Testis (tissue), 3 donors: Measurements from ENCODE around the gene SYNE1. TPM values are rescaled to one million over a fixed set of nuclear protein-coding genes. Genes with fewer than 3 reads are reported as not detected.

Experiments
- DNase-seq: peaks from one replicate; pipeline ENCODE4 v3.0.0-alpha.2; 2019
- H3K27ac ChIP-seq, 2 donors: fragments of 200-600 bp; sonication (generic); one replicate each; pipeline ENCODE4 v1.5.1; 2019
- H3K27me3 ChIP-seq: fragments of 200-600 bp; sonication (generic); one replicate; pipeline ENCODE4 v1.5.1; 2019
- H3K36me3 ChIP-seq: fragments of 200-600 bp; sonication (generic); one replicate; pipeline ENCODE4 v1.5.1; 2017; ENCODE audit warnings: low read depth; ENCODE audit errors: missing control alignments
- H3K4me1 ChIP-seq: fragments of 200-600 bp; sonication (generic); one replicate; pipeline ENCODE4 v1.5.1; 2019
- H3K4me3 ChIP-seq, 2 donors: fragments of 200-600 bp; sonication (generic); one replicate each; pipeline ENCODE4 v1.5.1; 2017 to 2019
- H3K9me3 ChIP-seq: fragments of 200-600 bp; sonication (generic); one replicate; pipeline ENCODE4 v1.5.1; 2017
- POLR2A ChIP-seq: fragments of 450-650 bp; IDR thresholded peaks from one replicate; pipeline ENCODE4 v1.6.1; 2017; ENCODE audit warnings: antibody characterized with exemption, mild to moderate bottlenecking, moderate library complexity
- WGBS, 2 donors: methylation state at CpG; one replicate each; pipeline ENCODE4 v1.1.5; 2018; 5-methylcytosine and 5-hydroxymethylcytosine counted together
- intact Hi-C: fragments of 100-400 bp; cut with DNase I; formaldehyde crosslinking; loops from one replicate; pipeline ENCODE4 v1.15.1; 2023; ENCODE audit warnings: low total_unique reads
- polyA plus RNA-seq: library from polyadenylated mRNA; stranded (reverse); fragments of 350-450 nt; fragmentation: Illumina TruSeq; extraction: RNeasy Lipid Tissue Mini Kit (QIAGEN cat#74804); gene quantifications from one replicate; pipeline ENCODE4 v1.2.3, GENCODE V29; 2014; ENCODE audit warnings: low read depth, low replicate concordance; ENCODE audit not compliant: insufficient read depth
- total RNA-seq, 2 donors: library from RNA; depleted of rRNA; stranded (reverse); fragments of >200 nt; gene quantifications; one replicate each; pipeline ENCODE4 v1.2.3, GENCODE V29; 2016
- TF ChIP-seq, protein P1 (sequence below), 3 experiments: fragments of 450-650 bp in 2 of 3; fragments of 200-600 bp in 1 of 3; sonication (generic) in 1 of 3; IDR thresholded peaks; one replicate each; pipeline ENCODE4 v1.5.1; 2016 to 2019; ENCODE audit warnings: antibody characterized with exemption in 3 of 3, mild to moderate bottlenecking in 2 of 3, moderate library complexity in 1 of 3

SYNE1 gene
- total and polyA plus RNA-seq, 3 donors from 2014 or later = 57.2 to 255 (median 228) TPM

DNA sequence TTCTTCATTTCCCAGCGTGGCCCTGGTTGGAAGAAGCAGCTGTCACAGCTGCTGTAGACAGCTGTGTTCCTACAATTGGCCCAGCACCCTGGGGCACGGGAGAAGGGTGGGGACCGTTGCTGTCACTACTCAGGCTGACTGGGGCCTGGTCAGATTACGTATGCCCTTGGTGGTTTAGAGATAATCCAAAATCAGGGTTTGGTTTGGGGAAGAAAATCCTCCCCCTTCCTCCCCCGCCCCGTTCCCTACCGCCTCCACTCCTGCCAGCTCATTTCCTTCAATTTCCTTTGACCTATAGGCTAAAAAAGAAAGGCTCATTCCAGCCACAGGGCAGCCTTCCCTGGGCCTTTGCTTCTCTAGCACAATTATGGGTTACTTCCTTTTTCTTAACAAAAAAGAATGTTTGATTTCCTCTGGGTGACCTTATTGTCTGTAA lies 537.0 kb downstream of the SYNE1 start:
- DNase-seq = no peak
- H3K9me3 ChIP-seq = no peaks in the 10 kb centered on the region
- intact Hi-C loops = no loop called here
- 59 to 73% methylated on average over 4 to 7 of the region's 7 CpGs for WGBS, 2 donors
- H3K27ac ChIP-seq = no peak overlapping the region
- H3K27me3 ChIP-seq = no peaks in the 10 kb centered on the region
- TF ChIP-seq POLR2A = no peak
- TF ChIP-seq, protein P1, sequence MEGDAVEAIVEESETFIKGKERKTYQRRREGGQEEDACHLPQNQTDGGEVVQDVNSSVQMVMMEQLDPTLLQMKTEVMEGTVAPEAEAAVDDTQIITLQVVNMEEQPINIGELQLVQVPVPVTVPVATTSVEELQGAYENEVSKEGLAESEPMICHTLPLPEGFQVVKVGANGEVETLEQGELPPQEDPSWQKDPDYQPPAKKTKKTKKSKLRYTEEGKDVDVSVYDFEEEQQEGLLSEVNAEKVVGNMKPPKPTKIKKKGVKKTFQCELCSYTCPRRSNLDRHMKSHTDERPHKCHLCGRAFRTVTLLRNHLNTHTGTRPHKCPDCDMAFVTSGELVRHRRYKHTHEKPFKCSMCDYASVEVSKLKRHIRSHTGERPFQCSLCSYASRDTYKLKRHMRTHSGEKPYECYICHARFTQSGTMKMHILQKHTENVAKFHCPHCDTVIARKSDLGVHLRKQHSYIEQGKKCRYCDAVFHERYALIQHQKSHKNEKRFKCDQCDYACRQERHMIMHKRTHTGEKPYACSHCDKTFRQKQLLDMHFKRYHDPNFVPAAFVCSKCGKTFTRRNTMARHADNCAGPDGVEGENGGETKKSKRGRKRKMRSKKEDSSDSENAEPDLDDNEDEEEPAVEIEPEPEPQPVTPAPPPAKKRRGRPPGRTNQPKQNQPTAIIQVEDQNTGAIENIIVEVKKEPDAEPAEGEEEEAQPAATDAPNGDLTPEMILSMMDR (IDR thresholded peaks at IDR 0.05) = no peak
- no peaks in the 10 kb centered on the region for H3K36me3 ChIP-seq
- no peak overlapping the region for H3K4me3 ChIP-seq
- no peaks in the 10 kb centered on the region for H3K4me1 ChIP-seq

DNA sequence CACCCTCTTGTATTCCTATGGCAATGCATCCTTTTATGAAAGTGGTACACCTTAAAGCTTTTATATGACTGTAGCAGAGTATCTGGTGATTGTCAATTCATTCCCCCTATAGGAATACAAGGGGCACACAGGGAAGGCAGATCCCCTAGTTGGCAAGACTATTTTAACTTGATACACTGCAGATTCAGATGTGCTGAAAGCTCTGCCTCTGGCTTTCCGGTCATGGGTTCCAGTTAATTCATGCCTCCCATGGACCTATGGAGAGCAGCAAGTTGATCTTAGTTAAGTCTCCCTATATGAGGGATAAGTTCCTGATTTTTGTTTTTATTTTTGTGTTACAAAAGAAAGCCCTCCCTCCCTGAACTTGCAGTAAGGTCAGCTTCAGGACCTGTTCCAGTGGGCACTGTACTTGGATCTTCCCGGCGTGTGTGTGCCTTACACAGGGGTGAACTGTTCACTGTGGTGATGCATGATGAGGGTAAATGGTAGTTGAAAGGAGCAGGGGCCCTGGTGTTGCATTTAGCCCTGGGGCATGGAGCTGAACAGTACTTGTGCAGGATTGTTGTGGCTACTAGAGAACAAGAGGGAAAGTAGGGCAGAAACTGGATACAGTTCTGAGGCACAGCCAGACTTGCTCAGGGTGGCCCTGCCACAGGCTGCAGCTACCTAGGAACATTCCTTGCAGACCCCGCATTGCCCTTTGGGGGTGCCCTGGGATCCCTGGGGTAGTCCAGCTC lies 537.5 kb downstream of the SYNE1 start:
- Histone ChIP-seq H3K27ac (no peak overlapping the region), H3K4me1 (no peaks in the 10 kb centered on the region), H3K27me3 (no peaks in the 10 kb centered on the region), H3K36me3 (no peaks in the 10 kb centered on the region), H3K4me3 (no peak overlapping the region), H3K9me3 (no peaks in the 10 kb centered on the region)
- intact Hi-C loops = no loop called here
- TF ChIP-seq POLR2A = no peak
- TF ChIP-seq, protein P1 (IDR thresholded peaks at IDR 0.05) = no peak
- 90 to 93% methylated on average over 4 of the region's 4 CpGs for WGBS, 2 donors
- DNase-seq = no peak

DNA sequence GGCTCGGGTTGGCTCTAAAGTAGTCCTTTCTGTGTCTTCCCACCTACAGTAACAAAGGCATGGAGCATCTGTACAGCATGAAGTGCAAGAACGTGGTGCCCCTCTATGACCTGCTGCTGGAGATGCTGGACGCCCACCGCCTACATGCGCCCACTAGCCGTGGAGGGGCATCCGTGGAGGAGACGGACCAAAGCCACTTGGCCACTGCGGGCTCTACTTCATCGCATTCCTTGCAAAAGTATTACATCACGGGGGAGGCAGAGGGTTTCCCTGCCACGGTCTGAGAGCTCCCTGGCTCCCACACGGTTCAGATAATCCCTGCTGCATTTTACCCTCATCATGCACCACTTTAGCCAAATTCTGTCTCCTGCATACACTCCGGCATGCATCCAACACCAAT lies 538.5 kb downstream of the SYNE1 start:
- no peaks in the 10 kb centered on the region for H3K4me1 ChIP-seq
- no peak for DNase-seq
- 83 to 89% methylated on average over 14 of the region's 14 CpGs for WGBS, 2 donors
- no peak overlapping the region for H3K27ac ChIP-seq
- H3K9me3 ChIP-seq = no peaks in the 10 kb centered on the region
- intact Hi-C loops = no loop called here
- TF ChIP-seq, protein P1 (IDR thresholded peaks at IDR 0.05) = no peak
- TF ChIP-seq POLR2A = no peak
- no peaks in the 10 kb centered on the region for H3K27me3 ChIP-seq
- H3K4me3 ChIP-seq = no peak overlapping the region
- H3K36me3 ChIP-seq = no peaks in the 10 kb centered on the region

DNA sequence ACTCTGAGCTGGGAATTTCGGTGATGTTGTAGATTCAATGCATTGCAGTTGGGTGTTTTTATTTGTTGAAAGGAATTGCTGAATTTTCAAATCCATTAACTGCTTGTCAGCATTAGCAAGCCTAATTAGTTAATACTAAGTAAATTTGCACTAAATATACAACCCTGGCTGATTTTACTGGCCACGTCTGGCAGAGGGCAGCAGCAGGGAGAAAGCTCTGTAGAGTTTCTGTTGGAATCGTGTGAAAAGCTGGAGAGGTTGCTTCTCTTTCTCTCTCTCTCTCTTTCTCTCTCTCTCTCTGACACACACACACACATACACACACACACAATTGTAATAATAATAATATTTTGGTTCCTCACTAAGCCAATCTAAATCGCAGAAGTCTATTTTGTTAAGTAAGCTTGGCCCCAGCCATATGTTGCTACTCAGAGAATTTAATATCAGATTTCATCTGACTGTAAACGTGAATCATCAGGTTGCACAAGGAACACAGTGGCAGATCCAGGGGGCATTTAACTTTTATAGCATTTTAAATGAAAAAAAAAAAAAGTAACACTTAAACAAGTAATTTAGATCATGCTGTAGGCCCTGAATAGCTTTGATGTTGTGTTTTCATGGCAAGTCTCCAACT lies 540.2 kb downstream of the SYNE1 start:
- DNase-seq = no peak
- TF ChIP-seq POLR2A = no peak
- TF ChIP-seq, protein P1 (IDR thresholded peaks at IDR 0.05) = no peak
- no peaks in the 10 kb centered on the region for H3K4me1 ChIP-seq
- 69 to 70% methylated on average over 5 of the region's 5 CpGs for WGBS, 2 donors
- no peak overlapping the region for H3K27ac ChIP-seq
- H3K27me3 ChIP-seq = no peaks in the 10 kb centered on the region
- H3K9me3 ChIP-seq = no peaks in the 10 kb centered on the region
- intact Hi-C loops = no loop called here
- no peak overlapping the region for H3K4me3 ChIP-seq
- H3K36me3 ChIP-seq = no peaks in the 10 kb centered on the region
